ENCODE data around the gene RSAD1.

DNA sequence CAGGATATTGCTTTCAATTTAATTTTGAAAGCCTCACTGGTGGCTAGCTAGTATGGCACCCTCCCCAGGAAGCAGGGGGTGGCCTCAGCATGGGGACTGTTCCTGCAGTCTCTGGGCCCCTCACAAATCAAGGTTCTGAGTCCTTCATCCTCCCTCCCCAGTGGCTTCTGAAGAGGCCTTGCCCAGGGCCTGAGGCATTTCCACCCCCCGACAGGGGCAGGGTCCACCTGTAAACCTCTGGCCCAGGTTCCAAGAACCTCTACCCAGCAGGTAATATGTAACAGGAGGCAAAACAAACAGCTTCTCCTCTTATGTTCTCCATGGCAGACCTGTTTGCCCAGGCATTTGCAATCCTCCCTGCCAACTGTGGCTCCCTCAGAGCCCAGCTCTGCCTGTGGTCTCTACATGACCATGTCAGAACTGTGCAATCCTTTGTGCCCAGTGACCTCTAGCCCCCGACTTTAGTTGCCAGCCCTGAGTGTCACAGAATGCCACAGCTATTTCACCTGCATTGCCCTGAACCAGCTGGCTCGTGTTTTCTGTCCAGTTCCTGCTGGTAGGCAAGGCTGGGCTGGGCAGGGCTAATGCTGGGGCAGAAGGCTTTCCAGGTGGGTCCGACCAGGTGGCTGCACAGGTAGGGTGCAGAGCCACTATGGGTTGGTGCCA, 38.4 kb upstream of the RSAD1 start:
- TF ChIP-seq, protein P1, sequence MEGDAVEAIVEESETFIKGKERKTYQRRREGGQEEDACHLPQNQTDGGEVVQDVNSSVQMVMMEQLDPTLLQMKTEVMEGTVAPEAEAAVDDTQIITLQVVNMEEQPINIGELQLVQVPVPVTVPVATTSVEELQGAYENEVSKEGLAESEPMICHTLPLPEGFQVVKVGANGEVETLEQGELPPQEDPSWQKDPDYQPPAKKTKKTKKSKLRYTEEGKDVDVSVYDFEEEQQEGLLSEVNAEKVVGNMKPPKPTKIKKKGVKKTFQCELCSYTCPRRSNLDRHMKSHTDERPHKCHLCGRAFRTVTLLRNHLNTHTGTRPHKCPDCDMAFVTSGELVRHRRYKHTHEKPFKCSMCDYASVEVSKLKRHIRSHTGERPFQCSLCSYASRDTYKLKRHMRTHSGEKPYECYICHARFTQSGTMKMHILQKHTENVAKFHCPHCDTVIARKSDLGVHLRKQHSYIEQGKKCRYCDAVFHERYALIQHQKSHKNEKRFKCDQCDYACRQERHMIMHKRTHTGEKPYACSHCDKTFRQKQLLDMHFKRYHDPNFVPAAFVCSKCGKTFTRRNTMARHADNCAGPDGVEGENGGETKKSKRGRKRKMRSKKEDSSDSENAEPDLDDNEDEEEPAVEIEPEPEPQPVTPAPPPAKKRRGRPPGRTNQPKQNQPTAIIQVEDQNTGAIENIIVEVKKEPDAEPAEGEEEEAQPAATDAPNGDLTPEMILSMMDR (IDR thresholded peaks at IDR 0.05; ENCODE audit: low read length) = no peak
- no peak for TF ChIP-seq EZH2 (optimal IDR thresholded peaks at IDR 0.05; ENCODE audit: low read depth, low read length)
